Measurements from ENCODE around the gene CHTOP. TPM values are rescaled to one million over a fixed set of nuclear protein-coding genes. Genes with fewer than 3 reads are reported as not detected.

CHTOP gene
- total and polyA plus RNA-seq, 2 of the 13 experiments (the other 11 are each of a cell fraction or from before 2014, with no cell fraction given): 38.0 to 51.9 TPM

DNA sequence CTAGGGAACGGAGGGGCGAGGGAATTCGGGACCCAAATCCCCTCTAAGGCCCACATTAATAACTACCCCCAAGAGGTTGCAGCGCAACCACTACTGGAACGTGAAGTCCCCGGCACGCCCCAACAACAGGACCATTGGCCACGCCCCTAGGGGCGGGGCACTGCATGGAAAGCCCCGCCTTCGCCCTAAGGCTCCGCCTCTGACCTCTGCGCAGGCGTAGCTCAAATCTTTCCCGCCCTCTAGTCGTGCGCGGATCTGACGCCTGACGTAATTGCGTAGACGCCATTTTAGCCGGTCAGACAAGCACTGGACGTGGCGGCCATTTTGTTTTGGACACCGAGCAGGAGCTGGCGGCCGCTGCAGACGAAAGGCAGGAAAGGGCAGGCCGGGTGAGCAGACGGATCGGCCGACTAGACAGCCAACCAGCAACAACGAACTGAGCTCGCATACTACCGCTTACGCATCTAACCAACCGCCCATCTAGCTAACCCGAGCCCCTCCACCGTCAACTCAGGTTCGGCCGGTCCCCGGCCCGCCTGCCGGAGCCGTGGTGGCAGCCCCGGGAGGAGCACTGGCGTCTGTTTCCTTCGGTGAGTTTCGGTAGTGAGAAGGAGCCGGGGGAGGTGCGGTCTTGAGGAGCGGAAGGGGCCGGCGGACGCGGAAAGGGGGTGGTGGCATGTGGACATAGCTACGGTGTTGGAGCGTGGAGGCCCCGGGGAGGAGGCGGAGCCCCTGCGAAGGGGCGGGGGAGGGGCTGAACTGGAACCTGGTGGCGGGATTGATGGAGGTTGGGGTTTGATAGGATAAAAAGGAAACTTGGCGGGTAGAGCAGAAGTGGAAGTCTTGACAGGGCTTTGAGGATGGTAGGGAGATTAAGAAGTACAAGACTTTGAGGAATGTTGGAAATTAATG lies at the start of gene CHTOP (continued):
- TF ChIP-seq, protein P1, sequence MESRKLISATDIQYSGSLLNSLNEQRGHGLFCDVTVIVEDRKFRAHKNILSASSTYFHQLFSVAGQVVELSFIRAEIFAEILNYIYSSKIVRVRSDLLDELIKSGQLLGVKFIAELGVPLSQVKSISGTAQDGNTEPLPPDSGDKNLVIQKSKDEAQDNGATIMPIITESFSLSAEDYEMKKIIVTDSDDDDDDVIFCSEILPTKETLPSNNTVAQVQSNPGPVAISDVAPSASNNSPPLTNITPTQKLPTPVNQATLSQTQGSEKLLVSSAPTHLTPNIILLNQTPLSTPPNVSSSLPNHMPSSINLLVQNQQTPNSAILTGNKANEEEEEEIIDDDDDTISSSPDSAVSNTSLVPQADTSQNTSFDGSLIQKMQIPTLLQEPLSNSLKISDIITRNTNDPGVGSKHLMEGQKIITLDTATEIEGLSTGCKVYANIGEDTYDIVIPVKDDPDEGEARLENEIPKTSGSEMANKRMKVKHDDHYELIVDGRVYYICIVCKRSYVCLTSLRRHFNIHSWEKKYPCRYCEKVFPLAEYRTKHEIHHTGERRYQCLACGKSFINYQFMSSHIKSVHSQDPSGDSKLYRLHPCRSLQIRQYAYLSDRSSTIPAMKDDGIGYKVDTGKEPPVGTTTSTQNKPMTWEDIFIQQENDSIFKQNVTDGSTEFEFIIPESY (CRISPR knock-in tag; IDR thresholded peaks at IDR 0.05): no peak
- no peak; the same call in 1 of the 2 replicates for TF ChIP-seq HOXA5 (CRISPR knock-in tag; IDR thresholded peaks at IDR 0.05)
- no peak for TF ChIP-seq ZNF335 (CRISPR knock-in tag; IDR thresholded peaks at IDR 0.05)
- TF ChIP-seq ZNF260 (CRISPR knock-in tag; IDR thresholded peaks at IDR 0.05; ENCODE audit: borderline replicate concordance, low read depth): no peak
- no peak for TF ChIP-seq REXO4 (CRISPR knock-in tag; IDR thresholded peaks at IDR 0.05; ENCODE audit: borderline replicate concordance)
- TF ChIP-seq, protein P2, sequence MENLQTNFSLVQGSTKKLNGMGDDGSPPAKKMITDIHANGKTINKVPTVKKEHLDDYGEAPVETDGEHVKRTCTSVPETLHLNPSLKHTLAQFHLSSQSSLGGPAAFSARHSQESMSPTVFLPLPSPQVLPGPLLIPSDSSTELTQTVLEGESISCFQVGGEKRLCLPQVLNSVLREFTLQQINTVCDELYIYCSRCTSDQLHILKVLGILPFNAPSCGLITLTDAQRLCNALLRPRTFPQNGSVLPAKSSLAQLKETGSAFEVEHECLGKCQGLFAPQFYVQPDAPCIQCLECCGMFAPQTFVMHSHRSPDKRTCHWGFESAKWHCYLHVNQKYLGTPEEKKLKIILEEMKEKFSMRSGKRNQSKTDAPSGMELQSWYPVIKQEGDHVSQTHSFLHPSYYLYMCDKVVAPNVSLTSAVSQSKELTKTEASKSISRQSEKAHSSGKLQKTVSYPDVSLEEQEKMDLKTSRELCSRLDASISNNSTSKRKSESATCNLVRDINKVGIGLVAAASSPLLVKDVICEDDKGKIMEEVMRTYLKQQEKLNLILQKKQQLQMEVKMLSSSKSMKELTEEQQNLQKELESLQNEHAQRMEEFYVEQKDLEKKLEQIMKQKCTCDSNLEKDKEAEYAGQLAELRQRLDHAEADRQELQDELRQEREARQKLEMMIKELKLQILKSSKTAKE (CRISPR knock-in tag; IDR thresholded peaks at IDR 0.05; ENCODE audit: borderline replicate concordance): no peak
- no peak for TF ChIP-seq PAX8 (CRISPR knock-in tag; IDR thresholded peaks at IDR 0.05; ENCODE audit: borderline replicate concordance)
- TF ChIP-seq SP4 (CRISPR knock-in tag; IDR thresholded peaks at IDR 0.05): peak; percentile 97
- TF ChIP-seq HNRNPL (IDR thresholded peaks at IDR 0.05; ENCODE audit: low read depth, low read length): peak; percentile 80
- TF ChIP-seq HNF4A (CRISPR knock-in tag; IDR thresholded peaks at IDR 0.05): no peak
- TF ChIP-seq HOXA3 (CRISPR knock-in tag; IDR thresholded peaks at IDR 0.05): peak; percentile 100
- TF ChIP-seq, protein P3, sequence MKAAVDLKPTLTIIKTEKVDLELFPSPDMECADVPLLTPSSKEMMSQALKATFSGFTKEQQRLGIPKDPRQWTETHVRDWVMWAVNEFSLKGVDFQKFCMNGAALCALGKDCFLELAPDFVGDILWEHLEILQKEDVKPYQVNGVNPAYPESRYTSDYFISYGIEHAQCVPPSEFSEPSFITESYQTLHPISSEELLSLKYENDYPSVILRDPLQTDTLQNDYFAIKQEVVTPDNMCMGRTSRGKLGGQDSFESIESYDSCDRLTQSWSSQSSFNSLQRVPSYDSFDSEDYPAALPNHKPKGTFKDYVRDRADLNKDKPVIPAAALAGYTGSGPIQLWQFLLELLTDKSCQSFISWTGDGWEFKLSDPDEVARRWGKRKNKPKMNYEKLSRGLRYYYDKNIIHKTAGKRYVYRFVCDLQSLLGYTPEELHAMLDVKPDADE (CRISPR knock-in tag; IDR thresholded peaks at IDR 0.05): no peak
- TF ChIP-seq, protein P4, sequence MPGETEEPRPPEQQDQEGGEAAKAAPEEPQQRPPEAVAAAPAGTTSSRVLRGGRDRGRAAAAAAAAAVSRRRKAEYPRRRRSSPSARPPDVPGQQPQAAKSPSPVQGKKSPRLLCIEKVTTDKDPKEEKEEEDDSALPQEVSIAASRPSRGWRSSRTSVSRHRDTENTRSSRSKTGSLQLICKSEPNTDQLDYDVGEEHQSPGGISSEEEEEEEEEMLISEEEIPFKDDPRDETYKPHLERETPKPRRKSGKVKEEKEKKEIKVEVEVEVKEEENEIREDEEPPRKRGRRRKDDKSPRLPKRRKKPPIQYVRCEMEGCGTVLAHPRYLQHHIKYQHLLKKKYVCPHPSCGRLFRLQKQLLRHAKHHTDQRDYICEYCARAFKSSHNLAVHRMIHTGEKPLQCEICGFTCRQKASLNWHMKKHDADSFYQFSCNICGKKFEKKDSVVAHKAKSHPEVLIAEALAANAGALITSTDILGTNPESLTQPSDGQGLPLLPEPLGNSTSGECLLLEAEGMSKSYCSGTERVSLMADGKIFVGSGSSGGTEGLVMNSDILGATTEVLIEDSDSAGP (CRISPR knock-in tag; IDR thresholded peaks at IDR 0.05; ENCODE audit: borderline replicate concordance): peak; percentile 93
- TF ChIP-seq CREB1 (IDR thresholded peaks at IDR 0.05): peak; percentile 87
- peak; percentile 95 for TF ChIP-seq CREB1 (CRISPR knock-in tag; IDR thresholded peaks at IDR 0.05)
- no peak for TF ChIP-seq ZNF713 (CRISPR knock-in tag; IDR thresholded peaks at IDR 0.05)
- TF ChIP-seq PRPF4 (IDR thresholded peaks at IDR 0.05; ENCODE audit: low read depth, low read length, poor library complexity, severe bottlenecking): peak; percentile 44
- no peak for TF ChIP-seq SCMH1 (CRISPR knock-in tag; IDR thresholded peaks at IDR 0.05; ENCODE audit: borderline replicate concordance)
- TF ChIP-seq MAFG (CRISPR knock-in tag; IDR thresholded peaks at IDR 0.05): no peak

All from HepG2 (cell line).